A673 (cell line): ENCODE data around the gene KIF4A. TPM values are rescaled to one million over a fixed set of nuclear protein-coding genes. Genes with fewer than 3 reads are reported as not detected.

Source experiments
- Bru-seq: library from RNA; stranded (reverse); fragments of 400-500 nt; gene quantifications from one replicate; lab custom pipeline; 2021; lab: Mats Ljungman, UMichigan
- BruChase-seq, 2 experiments: library from RNA; stranded (reverse); fragments of 400-500 nt; gene quantifications; one replicate each; lab custom pipeline; 2021; lab: Mats Ljungman, UMichigan
- BruUV-seq: library from RNA; stranded (reverse); fragments of 400-500 nt; replicated peaks from 2 replicates; lab custom pipeline; 2021; lab: Mats Ljungman, UMichigan
- CTCF ChIA-PET: fragments of 300-600 bp; sonication (Branson Sonifier 250); formaldehyde crosslinking; loops from one replicate; lab custom pipeline; 2022; ENCODE audit warnings: antibody characterized with exemption; lab: Charles Lee
- POLR2A ChIA-PET: fragments of 300-600 bp; sonication (Branson Sonifier 250); formaldehyde crosslinking; loops from one replicate; lab custom pipeline; 2022; ENCODE audit warnings: antibody characterized with exemption; ENCODE audit not compliant: low non-redundant PET; lab: Charles Lee
- DNase-seq: peaks from one replicate; pipeline ENCODE4 v3.0.0-alpha.2; 2015; ENCODE audit warnings: low spot score
- H3K27ac ChIP-seq: fragments of 200-600 bp; sonication (generic); 2 replicates; pipeline ENCODE4 v1.5.1; 2016; ENCODE audit warnings: mixed run types, low read depth, mild to moderate bottlenecking, mixed read lengths, antibody characterized with exemption, low read length; ENCODE audit not compliant: poor library complexity, severe bottlenecking
- H3K27me3 ChIP-seq: fragments of 200-600 bp; sonication (generic); replicated peaks from 2 replicates; pipeline ENCODE4 v1.6.1; 2017; ENCODE audit warnings: mixed run types, low read depth, mild to moderate bottlenecking, mixed read lengths, antibody characterized with exemption, low read length; ENCODE audit not compliant: insufficient read depth, poor library complexity
- H3K36me3 ChIP-seq: fragments of 200-600 bp; sonication (generic); 2 replicates; pipeline ENCODE4 v1.6.1; 2016; ENCODE audit warnings: mixed run types, mild to moderate bottlenecking, mixed read lengths, antibody characterized with exemption, low read length; ENCODE audit not compliant: insufficient read depth, poor library complexity, severe bottlenecking
- H3K4me1 ChIP-seq: fragments of 200-600 bp; sonication (generic); 2 replicates; pipeline ENCODE4 v1.6.1; 2017; ENCODE audit warnings: mixed run types, mild to moderate bottlenecking, mixed read lengths, antibody characterized with exemption, low read length; ENCODE audit not compliant: insufficient read depth, poor library complexity, severe bottlenecking
- H3K4me3 ChIP-seq: fragments of 200-600 bp; sonication (generic); 2 replicates; pipeline ENCODE4 v1.5.1; 2016; ENCODE audit warnings: low read depth, mixed run types, mild to moderate bottlenecking, mixed read lengths, low read length; ENCODE audit not compliant: poor library complexity, severe bottlenecking
- H3K9me3 ChIP-seq: fragments of 200-600 bp; sonication (generic); 2 replicates; pipeline ENCODE4 v1.6.1; 2016; ENCODE audit warnings: mixed run types, low read depth, mild to moderate bottlenecking, mixed read lengths, antibody characterized with exemption, low read length; ENCODE audit not compliant: poor library complexity, severe bottlenecking
- EZH2 ChIP-seq: fragments of 200-600 bp; sonication (generic); IDR thresholded peaks from 2 replicates; pipeline ENCODE4 v1.6.1; 2017; ENCODE audit warnings: borderline replicate concordance, low read depth, mild to moderate bottlenecking, mixed read lengths, antibody characterized with exemption, low read length; ENCODE audit not compliant: poor library complexity, severe bottlenecking
- intact Hi-C: fragments of 100-400 bp; cut with micrococcal nuclease; formaldehyde crosslinking; loops from one replicate; pipeline ENCODE4 v1.10.0; 2022; ENCODE audit not compliant: unreplicated experiment
- long read RNA-seq: library from polyadenylated mRNA; stranded (forward); transcript quantifications from one replicate; pipeline ENCODE4 v2.0.0, GENCODE V29; 2022
- total RNA-seq: library from RNA; stranded (reverse); gene quantifications from 2 replicates; pipeline ENCODE4 v1.2.3, GENCODE V29; 2021
- TF ChIP-seq, protein P1 (sequence below): fragments of 300-800, 200-600 bp; sonication (generic); conservative IDR thresholded peaks from 2 replicates; pipeline ENCODE4 v1.5.1; 2017; ENCODE audit warnings: low read depth, mild to moderate bottlenecking, antibody characterized with exemption, low read length, moderate library complexity, mixed read lengths

The KIF4A gene, protein sequence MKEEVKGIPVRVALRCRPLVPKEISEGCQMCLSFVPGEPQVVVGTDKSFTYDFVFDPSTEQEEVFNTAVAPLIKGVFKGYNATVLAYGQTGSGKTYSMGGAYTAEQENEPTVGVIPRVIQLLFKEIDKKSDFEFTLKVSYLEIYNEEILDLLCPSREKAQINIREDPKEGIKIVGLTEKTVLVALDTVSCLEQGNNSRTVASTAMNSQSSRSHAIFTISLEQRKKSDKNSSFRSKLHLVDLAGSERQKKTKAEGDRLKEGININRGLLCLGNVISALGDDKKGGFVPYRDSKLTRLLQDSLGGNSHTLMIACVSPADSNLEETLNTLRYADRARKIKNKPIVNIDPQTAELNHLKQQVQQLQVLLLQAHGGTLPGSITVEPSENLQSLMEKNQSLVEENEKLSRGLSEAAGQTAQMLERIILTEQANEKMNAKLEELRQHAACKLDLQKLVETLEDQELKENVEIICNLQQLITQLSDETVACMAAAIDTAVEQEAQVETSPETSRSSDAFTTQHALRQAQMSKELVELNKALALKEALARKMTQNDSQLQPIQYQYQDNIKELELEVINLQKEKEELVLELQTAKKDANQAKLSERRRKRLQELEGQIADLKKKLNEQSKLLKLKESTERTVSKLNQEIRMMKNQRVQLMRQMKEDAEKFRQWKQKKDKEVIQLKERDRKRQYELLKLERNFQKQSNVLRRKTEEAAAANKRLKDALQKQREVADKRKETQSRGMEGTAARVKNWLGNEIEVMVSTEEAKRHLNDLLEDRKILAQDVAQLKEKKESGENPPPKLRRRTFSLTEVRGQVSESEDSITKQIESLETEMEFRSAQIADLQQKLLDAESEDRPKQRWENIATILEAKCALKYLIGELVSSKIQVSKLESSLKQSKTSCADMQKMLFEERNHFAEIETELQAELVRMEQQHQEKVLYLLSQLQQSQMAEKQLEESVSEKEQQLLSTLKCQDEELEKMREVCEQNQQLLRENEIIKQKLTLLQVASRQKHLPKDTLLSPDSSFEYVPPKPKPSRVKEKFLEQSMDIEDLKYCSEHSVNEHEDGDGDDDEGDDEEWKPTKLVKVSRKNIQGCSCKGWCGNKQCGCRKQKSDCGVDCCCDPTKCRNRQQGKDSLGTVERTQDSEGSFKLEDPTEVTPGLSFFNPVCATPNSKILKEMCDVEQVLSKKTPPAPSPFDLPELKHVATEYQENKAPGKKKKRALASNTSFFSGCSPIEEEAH
- total RNA-seq, result 66.9 and 76.7 TPM in 2 replicates
- percentile 84 among the genes with signal in this experiment for Bru-seq, nascent RNA
- BruChase-seq, experiment 1, labeled RNA remaining after a 2-hour chase, result percentile 73 among the genes with signal in this experiment
- BruChase-seq, experiment 2, labeled RNA remaining after a 6-hour chase, result percentile 82 among the genes with signal in this experiment
- long read RNA-seq, full-length matches to known transcripts, result 68 of 96 reads
- long read RNA-seq, partial matches to known transcripts, result 18 of 96 reads
- long read RNA-seq, other reads (novel, unspliced or antisense), result 10 of 96 reads

DNA sequence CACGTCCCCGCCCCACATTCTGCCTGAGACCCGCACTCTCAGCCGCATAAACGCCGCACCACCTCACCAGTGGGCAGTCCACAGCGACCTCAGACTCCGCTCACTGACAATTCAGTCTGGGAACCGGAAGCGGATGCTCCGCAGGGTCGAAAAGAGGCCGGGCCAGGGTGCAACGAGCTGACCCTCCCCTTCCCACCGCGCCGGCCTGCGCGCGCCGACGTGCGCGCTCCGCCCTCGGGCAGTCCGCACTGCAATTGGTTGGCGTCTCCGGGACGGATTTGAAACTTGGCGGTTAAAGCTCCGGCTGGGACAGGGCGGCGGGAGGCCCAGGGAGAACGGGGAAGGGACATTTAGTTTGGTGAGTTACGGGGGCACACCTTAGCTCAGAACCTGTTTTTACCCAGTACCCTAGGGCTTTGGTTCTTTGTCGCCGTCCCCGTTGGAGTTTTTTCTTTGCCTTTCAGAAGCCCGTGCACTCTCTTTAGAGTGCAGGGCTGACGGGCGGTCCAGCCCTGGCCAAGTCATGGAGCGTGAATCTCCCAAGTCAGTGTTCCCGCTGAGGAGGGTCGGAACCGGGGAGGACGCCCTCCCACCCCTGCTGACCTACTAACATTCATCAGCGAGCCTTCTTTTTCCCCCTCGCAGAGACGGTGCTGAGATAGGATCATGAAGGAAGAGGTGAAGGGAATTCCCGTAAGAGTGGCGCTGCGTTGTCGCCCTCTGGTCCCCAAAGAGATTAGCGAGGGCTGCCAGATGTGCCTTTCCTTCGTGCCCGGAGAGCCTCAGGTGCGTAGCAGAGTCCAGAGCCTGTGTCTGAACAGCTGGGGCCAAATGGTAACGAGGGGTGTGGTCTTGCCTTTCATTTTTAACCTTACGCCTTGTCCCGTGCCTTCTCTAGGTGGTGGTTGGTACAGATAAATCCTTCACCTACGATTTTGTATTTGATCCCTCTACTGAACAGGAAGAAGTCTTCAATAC, at the start of gene KIF4A, which contains the start of gene PDZD11:
KIF4A (plus strand) TSS at position 312 of the 978 bp plus-strand sequence; CDS start at position 667, 355 bp downstream.
PDZD11 (minus strand) TSS at position 135 of the 978 bp plus-strand sequence. CDS start 586 bp downstream, outside the sequence.
- H3K36me3 ChIP-seq, result no peaks in the 10 kb centered on the region
- peaks cover 2% of the 10 kb centered on the region for H3K4me1 ChIP-seq
- TSS peak; percentile 55 for BruUV-seq
- ChIA-PET CTCF (no interaction called here), POLR2A (no interaction called here)
- H3K9me3 ChIP-seq, result no peaks in the 10 kb centered on the region
- peak within 1 kb of the TSS; percentile 76 for H3K27ac ChIP-seq
- TF ChIP-seq EZH2, result no peak
- TF ChIP-seq, protein P1, sequence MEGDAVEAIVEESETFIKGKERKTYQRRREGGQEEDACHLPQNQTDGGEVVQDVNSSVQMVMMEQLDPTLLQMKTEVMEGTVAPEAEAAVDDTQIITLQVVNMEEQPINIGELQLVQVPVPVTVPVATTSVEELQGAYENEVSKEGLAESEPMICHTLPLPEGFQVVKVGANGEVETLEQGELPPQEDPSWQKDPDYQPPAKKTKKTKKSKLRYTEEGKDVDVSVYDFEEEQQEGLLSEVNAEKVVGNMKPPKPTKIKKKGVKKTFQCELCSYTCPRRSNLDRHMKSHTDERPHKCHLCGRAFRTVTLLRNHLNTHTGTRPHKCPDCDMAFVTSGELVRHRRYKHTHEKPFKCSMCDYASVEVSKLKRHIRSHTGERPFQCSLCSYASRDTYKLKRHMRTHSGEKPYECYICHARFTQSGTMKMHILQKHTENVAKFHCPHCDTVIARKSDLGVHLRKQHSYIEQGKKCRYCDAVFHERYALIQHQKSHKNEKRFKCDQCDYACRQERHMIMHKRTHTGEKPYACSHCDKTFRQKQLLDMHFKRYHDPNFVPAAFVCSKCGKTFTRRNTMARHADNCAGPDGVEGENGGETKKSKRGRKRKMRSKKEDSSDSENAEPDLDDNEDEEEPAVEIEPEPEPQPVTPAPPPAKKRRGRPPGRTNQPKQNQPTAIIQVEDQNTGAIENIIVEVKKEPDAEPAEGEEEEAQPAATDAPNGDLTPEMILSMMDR, result no peak
- H3K4me3 ChIP-seq, result peak within 1 kb of the TSS; percentile 59
- intact Hi-C loops, result no loop called here
- peak; percentile 83 for DNase-seq
- no peaks in the 10 kb centered on the region for H3K27me3 ChIP-seq

DNA sequence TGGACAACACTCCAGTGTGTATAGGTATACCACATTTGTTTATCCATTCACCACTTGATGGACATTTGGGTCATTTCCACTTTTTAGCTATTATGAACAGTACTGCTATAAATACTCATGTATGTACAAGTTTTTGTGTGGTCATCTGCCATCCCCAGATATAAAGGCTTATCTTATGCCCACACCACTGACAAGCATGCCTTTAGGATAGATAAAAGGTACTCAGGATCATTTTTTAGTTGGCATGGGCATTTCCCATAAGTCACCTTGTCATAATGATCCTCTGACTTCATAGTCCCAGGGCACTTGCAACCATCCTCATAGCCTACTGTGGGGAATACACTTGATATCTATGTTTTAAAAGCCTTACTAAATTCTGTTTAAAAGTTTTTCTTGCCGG, 49.2 kb upstream of the KIF4A start:
- Histone ChIP-seq H3K4me3 (no peak overlapping the region), H3K9me3 (no peaks in the 10 kb centered on the region), H3K27ac (no peak overlapping the region), H3K4me1 (no peaks in the 10 kb centered on the region), H3K27me3 (peaks cover 5% of the 10 kb centered on the region), H3K36me3 (no peaks in the 10 kb centered on the region)
- TF ChIP-seq EZH2, result no peak
- TF ChIP-seq, protein P1, result no peak
- intact Hi-C loops, result no loop called here
- ChIA-PET CTCF (no interaction called here), POLR2A (interaction anchor here (0.6 kb wide), 1 partner anchor 48 kb away, joined by 3 read pairs; no protein-coding TSS in a partner anchor)
- DNase-seq, result no peak
- BruUV-seq, result no TSS peak
